Stomach (tissue), 4 donors: ENCODE results near the gene MTHFD2L.

ENCODE experiments used
- EP300 ChIP-seq: sonication (generic); formaldehyde crosslinking; IDR thresholded peaks from one replicate; pipeline ENCODE4 v1.6.1; 2017; ENCODE audit warnings: antibody characterized with exemption
- POLR2A ChIP-seq, 4 donors: fragments of 450-650 bp; IDR thresholded peaks; one replicate each; pipeline ENCODE4 v1.6.1; 2016; ENCODE audit warnings: antibody characterized with exemption in 4 of 4, control low read depth in 2 of 4, mild to moderate bottlenecking in 1 of 4, moderate library complexity in 1 of 4
- POLR2AphosphoS5 ChIP-seq, 3 donors: sonication (generic); formaldehyde crosslinking; IDR thresholded peaks; one replicate each; pipeline ENCODE4 v1.6.1; 2016; ENCODE audit warnings: antibody characterized with exemption in 3 of 3
- TF ChIP-seq, protein P1 (sequence below), 7 experiments: fragments of 450-650 bp in 4 of 7; fragments of 200-600 bp in 3 of 7; sonication (generic) in 3 of 7; IDR thresholded peaks; one replicate each; pipeline ENCODE4 v1.5.1; 2016 to 2019; ENCODE audit warnings: antibody characterized with exemption in 7 of 7, control low read depth in 2 of 7, mild to moderate bottlenecking in 1 of 7

GRCh38 chr4:74117024-74117534 lies 40.8 kb upstream of the MTHFD2L start:
- TF ChIP-seq EP300 (no peak), POLR2A (IDR thresholded peaks at IDR 0.05) (no peak), POLR2AphosphoS5 (IDR thresholded peaks at IDR 0.05) (peak; percentile 28 to 93 (median 77))
- TF ChIP-seq, protein P1, sequence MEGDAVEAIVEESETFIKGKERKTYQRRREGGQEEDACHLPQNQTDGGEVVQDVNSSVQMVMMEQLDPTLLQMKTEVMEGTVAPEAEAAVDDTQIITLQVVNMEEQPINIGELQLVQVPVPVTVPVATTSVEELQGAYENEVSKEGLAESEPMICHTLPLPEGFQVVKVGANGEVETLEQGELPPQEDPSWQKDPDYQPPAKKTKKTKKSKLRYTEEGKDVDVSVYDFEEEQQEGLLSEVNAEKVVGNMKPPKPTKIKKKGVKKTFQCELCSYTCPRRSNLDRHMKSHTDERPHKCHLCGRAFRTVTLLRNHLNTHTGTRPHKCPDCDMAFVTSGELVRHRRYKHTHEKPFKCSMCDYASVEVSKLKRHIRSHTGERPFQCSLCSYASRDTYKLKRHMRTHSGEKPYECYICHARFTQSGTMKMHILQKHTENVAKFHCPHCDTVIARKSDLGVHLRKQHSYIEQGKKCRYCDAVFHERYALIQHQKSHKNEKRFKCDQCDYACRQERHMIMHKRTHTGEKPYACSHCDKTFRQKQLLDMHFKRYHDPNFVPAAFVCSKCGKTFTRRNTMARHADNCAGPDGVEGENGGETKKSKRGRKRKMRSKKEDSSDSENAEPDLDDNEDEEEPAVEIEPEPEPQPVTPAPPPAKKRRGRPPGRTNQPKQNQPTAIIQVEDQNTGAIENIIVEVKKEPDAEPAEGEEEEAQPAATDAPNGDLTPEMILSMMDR (IDR thresholded peaks at IDR 0.05) = no peak
